ENCODE measurements around the gene TAPBPL. TPM values are rescaled to one million over a fixed set of nuclear protein-coding genes. Genes with fewer than 3 reads are reported as not detected.

The TAPBPL gene
- total RNA-seq, 2 experiments from 2014 or later: 23.7 to 26.6 TPM

GRCh38 chr12:6428326-6428725 lies 23.5 kb upstream of the TAPBPL start:
- H3K27ac Mint-ChIP-seq: peak overlapping the region; percentile 100
- H3K9me3 Mint-ChIP-seq: peaks cover 2% of the 10 kb centered on the region
- no peaks in the 10 kb centered on the region for H3K27me3 Mint-ChIP-seq
- peaks cover 80% of the 10 kb centered on the region for H3K4me1 Mint-ChIP-seq
- no peak for DNase-seq
- H3K4me3 Mint-ChIP-seq: no peak overlapping the region
- peaks cover 4% of the 10 kb centered on the region for H3K36me3 Mint-ChIP-seq

- Mint-ChIP-seq H3K36me3 (peaks cover 4% of the 10 kb centered on the region), H3K27ac (peak overlapping the region; percentile 85), H3K9me3 (peaks cover 2% of the 10 kb centered on the region), H3K4me1 (peaks cover 82% of the 10 kb centered on the region), H3K27me3 (no peaks in the 10 kb centered on the region), H3K4me3 (peak overlapping the region; percentile 16)
- peak; percentile 61 for DNase-seq
Measured at GRCh38 chr12:6430124-6430989, 21.5 kb upstream of the TAPBPL start.

- no peak for DNase-seq
- no peaks in the 10 kb centered on the region for H3K27me3 Mint-ChIP-seq
- H3K27ac Mint-ChIP-seq: peak overlapping the region; percentile 82
- peaks cover 4% of the 10 kb centered on the region for H3K9me3 Mint-ChIP-seq
- H3K36me3 Mint-ChIP-seq: peaks cover 3% of the 10 kb centered on the region
- peaks cover 75% of the 10 kb centered on the region for H3K4me1 Mint-ChIP-seq
- no peak overlapping the region for H3K4me3 Mint-ChIP-seq
Measured at GRCh38 chr12:6432991-6433390, 18.9 kb upstream of the TAPBPL start.

- no peak for DNase-seq
- Mint-ChIP-seq H3K4me3 (peak overlapping the region; percentile 40), H3K9me3 (peaks cover 4% of the 10 kb centered on the region), H3K27me3 (no peaks in the 10 kb centered on the region), H3K36me3 (peaks cover 3% of the 10 kb centered on the region), H3K4me1 (peaks cover 79% of the 10 kb centered on the region), H3K27ac (peak overlapping the region; percentile 95)
Measured at GRCh38 chr12:6434205-6435140, 17.4 kb upstream of the TAPBPL start.

GRCh38 chr12:6435961-6436715 lies 15.7 kb upstream of the TAPBPL start:
- H3K27me3 Mint-ChIP-seq: no peaks in the 10 kb centered on the region
- H3K9me3 Mint-ChIP-seq: peaks cover 4% of the 10 kb centered on the region
- DNase-seq: no peak
- no peak overlapping the region for H3K27ac Mint-ChIP-seq
- H3K4me1 Mint-ChIP-seq: peaks cover 74% of the 10 kb centered on the region
- H3K4me3 Mint-ChIP-seq: no peak overlapping the region
- H3K36me3 Mint-ChIP-seq: peaks cover 7% of the 10 kb centered on the region

GRCh38 chr12:6437586-6437985 lies 14.3 kb upstream of the TAPBPL start:
- no peak overlapping the region for H3K4me3 Mint-ChIP-seq
- H3K9me3 Mint-ChIP-seq: peaks cover 2% of the 10 kb centered on the region
- no peaks in the 10 kb centered on the region for H3K27me3 Mint-ChIP-seq
- peaks cover 76% of the 10 kb centered on the region for H3K4me1 Mint-ChIP-seq
- H3K36me3 Mint-ChIP-seq: peaks cover 18% of the 10 kb centered on the region
- no peak for DNase-seq
- peak overlapping the region; percentile 84 for H3K27ac Mint-ChIP-seq

- no peaks in the 10 kb centered on the region for H3K27me3 Mint-ChIP-seq
- H3K4me3 Mint-ChIP-seq: peak overlapping the region; percentile 6
- H3K9me3 Mint-ChIP-seq: peaks cover 2% of the 10 kb centered on the region
- peaks cover 80% of the 10 kb centered on the region for H3K4me1 Mint-ChIP-seq
- H3K36me3 Mint-ChIP-seq: peaks cover 22% of the 10 kb centered on the region
- peak overlapping the region; percentile 71 for H3K27ac Mint-ChIP-seq
- no peak for DNase-seq
Measured at GRCh38 chr12:6438345-6438744, 13.5 kb upstream of the TAPBPL start.

- peak overlapping the region; percentile 99 for H3K27ac Mint-ChIP-seq
- no peaks in the 10 kb centered on the region for H3K27me3 Mint-ChIP-seq
- no peak for DNase-seq
- peaks cover 73% of the 10 kb centered on the region for H3K4me1 Mint-ChIP-seq
- H3K4me3 Mint-ChIP-seq: no peak overlapping the region
- peaks cover 39% of the 10 kb centered on the region for H3K36me3 Mint-ChIP-seq
- H3K9me3 Mint-ChIP-seq: peaks cover 2% of the 10 kb centered on the region
Measured at GRCh38 chr12:6440391-6440790, 11.5 kb upstream of the TAPBPL start.

GRCh38 chr12:6442836-6443235 lies 9.0 kb upstream of the TAPBPL start:
- Mint-ChIP-seq H3K9me3 (no peaks in the 10 kb centered on the region), H3K4me1 (peaks cover 64% of the 10 kb centered on the region)

GRCh38 chr12:6443361-6443983 lies 8.4 kb upstream of the TAPBPL start:
- H3K4me1 Mint-ChIP-seq: peaks cover 67% of the 10 kb centered on the region
- peaks cover 67% of the 10 kb centered on the region for H3K36me3 Mint-ChIP-seq
- peak; percentile 76 for DNase-seq
- H3K27me3 Mint-ChIP-seq: no peaks in the 10 kb centered on the region
- H3K27ac Mint-ChIP-seq: peak overlapping the region; percentile 99
- H3K4me3 Mint-ChIP-seq: peak overlapping the region; percentile 94
- peaks cover 2% of the 10 kb centered on the region for H3K9me3 Mint-ChIP-seq

More at GRCh38 chr12:6442836-6443235, 9.0 kb upstream of the TAPBPL start:
- no peak for DNase-seq
- no peaks in the 10 kb centered on the region for H3K27me3 Mint-ChIP-seq
- peak overlapping the region; percentile 94 for H3K4me3 Mint-ChIP-seq
- peaks cover 61% of the 10 kb centered on the region for H3K36me3 Mint-ChIP-seq
- peak overlapping the region; percentile 99 for H3K27ac Mint-ChIP-seq

GRCh38 chr12:6444031-6444430 lies 7.8 kb upstream of the TAPBPL start:
- Mint-ChIP-seq H3K9me3 (peaks cover 2% of the 10 kb centered on the region), H3K4me1 (peaks cover 61% of the 10 kb centered on the region), H3K4me3 (peak overlapping the region; percentile 94), H3K27me3 (no peaks in the 10 kb centered on the region), H3K27ac (peak overlapping the region; percentile 99), H3K36me3 (peaks cover 73% of the 10 kb centered on the region)
- DNase-seq: no peak

- Mint-ChIP-seq H3K27ac (peak within 1 kb of the TSS; percentile 99), H3K9me3 (peaks cover 2% of the 10 kb centered on the region), H3K36me3 (peaks cover 75% of the 10 kb centered on the region), H3K4me3 (peak within 1 kb of the TSS; percentile 94), H3K4me1 (peaks cover 57% of the 10 kb centered on the region), H3K27me3 (no peaks in the 10 kb centered on the region)
- no peak for DNase-seq
Measured at GRCh38 chr12:6444704-6445688, 6.8 kb upstream of the TAPBPL start, which contains the start of gene CD27. CD27 (plus strand) TSS chr12:6444955; CDS start chr12:6445096, 141 bp downstream.
